ENCODE data around the gene NXF1. TPM values are rescaled to one million over a fixed set of nuclear protein-coding genes. Genes with fewer than 3 reads are reported as not detected.
"Not testable (repeated sequence)": the region's sequence is repeated elsewhere in the genome, so short reads cannot be mapped to it uniquely, and the experiment has no call there.

NXF1 gene
- total and polyA plus RNA-seq, 8 donors = 23.5 to 138 (median 54.9) TPM

DNA sequence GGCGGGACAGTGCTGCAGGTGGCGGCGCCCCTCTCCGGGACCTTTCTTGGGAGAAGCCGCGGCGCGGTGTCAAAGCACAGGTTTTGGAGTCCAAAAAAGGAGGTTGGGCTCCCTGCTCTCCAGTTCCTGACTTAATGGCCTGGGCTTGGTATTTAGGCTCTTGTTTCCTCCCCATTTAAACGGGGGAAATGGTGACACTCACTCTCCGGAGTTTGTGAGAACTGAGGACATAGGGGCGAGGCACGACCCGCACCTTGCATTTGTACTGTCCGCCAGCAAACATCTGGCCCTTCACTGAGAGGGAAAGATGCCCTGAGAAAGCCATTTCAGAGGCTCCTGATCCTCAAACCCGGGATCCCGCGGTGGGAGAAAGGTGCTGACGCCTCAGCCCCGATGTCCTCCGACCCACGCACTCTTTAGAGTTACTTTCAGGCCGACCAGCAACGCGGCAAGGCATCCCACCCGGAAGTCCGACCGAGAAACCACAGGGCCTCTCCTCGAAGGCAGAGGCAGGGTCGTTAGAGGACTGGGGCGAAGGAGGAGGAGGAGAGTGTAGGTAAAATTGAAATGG, 37.0 kb upstream of the NXF1 start:
- Histone ChIP-seq H3K4me3 (peak overlapping the region; percentile 46 to 99 (median 50)), H3K36me3 (peaks cover 0 to 2% (median 0%) of the 10 kb centered on the region in 4 donors), H3K9me3 (no peaks in the 10 kb centered on the region), H3K27ac (peak overlapping the region; percentile 91 to 99 (median 96)), H3K4me1 (peaks cover 18 to 38% (median 30%) of the 10 kb centered on the region in 4 donors), H3K27me3 (no peaks in the 10 kb centered on the region)
- WGBS, 5 donors = 6 to 10% (median 9%) methylated on average over 27 to 30 of the region's 30 CpGs
- DNase-seq = peak; percentile 27 to 69
- intact Hi-C loops (cut with DNase I; ENCODE audit: low total_unique reads) = no loop called here
- no peak for TF ChIP-seq POLR2A (IDR thresholded peaks at IDR 0.05)
- TF ChIP-seq EP300 (IDR thresholded peaks at IDR 0.05) = no peak
- TF ChIP-seq, protein P1, sequence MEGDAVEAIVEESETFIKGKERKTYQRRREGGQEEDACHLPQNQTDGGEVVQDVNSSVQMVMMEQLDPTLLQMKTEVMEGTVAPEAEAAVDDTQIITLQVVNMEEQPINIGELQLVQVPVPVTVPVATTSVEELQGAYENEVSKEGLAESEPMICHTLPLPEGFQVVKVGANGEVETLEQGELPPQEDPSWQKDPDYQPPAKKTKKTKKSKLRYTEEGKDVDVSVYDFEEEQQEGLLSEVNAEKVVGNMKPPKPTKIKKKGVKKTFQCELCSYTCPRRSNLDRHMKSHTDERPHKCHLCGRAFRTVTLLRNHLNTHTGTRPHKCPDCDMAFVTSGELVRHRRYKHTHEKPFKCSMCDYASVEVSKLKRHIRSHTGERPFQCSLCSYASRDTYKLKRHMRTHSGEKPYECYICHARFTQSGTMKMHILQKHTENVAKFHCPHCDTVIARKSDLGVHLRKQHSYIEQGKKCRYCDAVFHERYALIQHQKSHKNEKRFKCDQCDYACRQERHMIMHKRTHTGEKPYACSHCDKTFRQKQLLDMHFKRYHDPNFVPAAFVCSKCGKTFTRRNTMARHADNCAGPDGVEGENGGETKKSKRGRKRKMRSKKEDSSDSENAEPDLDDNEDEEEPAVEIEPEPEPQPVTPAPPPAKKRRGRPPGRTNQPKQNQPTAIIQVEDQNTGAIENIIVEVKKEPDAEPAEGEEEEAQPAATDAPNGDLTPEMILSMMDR (IDR thresholded peaks at IDR 0.05) = no peak
- no peak for TF ChIP-seq POLR2AphosphoS5 (IDR thresholded peaks at IDR 0.05)

DNA sequence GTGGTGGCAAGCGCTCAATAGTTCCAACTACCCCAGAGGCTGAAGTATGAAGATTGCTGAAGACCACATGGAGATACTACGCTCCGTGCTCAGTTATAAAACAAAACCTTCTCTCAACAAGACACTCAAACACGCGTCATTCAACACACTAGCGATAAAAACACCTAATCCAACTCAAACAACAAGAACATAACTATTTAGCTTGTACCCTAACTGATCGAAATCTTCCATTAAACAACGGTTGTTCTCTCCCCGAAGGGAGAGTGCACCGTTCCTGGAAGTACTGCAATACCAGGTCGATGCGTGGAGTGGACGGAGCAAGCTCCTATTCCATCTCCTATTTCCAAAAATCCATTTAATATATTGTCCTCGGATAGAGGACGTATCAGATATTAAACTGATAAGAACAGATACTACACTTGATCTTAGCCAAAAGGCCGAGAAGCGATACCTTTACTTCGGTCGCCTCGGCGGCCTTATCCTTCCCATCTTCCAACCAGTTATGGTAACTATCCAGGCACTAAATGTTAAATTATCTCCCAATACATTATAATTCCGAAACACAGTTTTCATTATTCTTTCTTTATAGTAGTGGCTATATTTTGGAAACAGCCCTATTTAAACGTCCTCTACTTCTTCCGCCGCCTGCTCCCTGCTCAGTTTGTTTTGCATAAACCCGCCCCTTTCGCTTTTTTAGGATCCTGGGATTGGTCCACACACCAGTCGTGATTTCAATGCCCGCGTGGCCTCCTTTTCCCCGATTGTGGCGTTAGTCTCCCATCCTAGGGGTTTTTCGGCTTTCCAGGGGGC, 36.3 kb upstream of the NXF1 start:
- DNase-seq = peak; percentile 83 to 98
- no peaks in the 10 kb centered on the region for H3K27me3 ChIP-seq
- 0 to 1% (median 0%) methylated on average over 33 of the region's 33 CpGs for WGBS, 5 donors
- peak; percentile 98 to 100 (median 100) for TF ChIP-seq POLR2AphosphoS5 (IDR thresholded peaks at IDR 0.05)
- TF ChIP-seq POLR2A (IDR thresholded peaks at IDR 0.05) = peak in 2 of 4 donors; percentile 99 to 100
- peak; percentile 22 for TF ChIP-seq EP300 (IDR thresholded peaks at IDR 0.05)
- TF ChIP-seq, protein P1 (IDR thresholded peaks at IDR 0.05) = peak in 1 of 7 experiments; percentile 12
- peak overlapping the region; percentile 78 to 100 (median 94) for H3K4me3 ChIP-seq
- no peaks in the 10 kb centered on the region for H3K9me3 ChIP-seq
- H3K4me1 ChIP-seq = peaks cover 18 to 40% (median 32%) of the 10 kb centered on the region in 4 donors
- peaks cover 0 to 9% (median 5%) of the 10 kb centered on the region in 4 donors for H3K36me3 ChIP-seq
- H3K27ac ChIP-seq = peak overlapping the region; percentile 96 to 99 (median 99)
- intact Hi-C loops (cut with DNase I; ENCODE audit: low total_unique reads) = no loop called here

DNA sequence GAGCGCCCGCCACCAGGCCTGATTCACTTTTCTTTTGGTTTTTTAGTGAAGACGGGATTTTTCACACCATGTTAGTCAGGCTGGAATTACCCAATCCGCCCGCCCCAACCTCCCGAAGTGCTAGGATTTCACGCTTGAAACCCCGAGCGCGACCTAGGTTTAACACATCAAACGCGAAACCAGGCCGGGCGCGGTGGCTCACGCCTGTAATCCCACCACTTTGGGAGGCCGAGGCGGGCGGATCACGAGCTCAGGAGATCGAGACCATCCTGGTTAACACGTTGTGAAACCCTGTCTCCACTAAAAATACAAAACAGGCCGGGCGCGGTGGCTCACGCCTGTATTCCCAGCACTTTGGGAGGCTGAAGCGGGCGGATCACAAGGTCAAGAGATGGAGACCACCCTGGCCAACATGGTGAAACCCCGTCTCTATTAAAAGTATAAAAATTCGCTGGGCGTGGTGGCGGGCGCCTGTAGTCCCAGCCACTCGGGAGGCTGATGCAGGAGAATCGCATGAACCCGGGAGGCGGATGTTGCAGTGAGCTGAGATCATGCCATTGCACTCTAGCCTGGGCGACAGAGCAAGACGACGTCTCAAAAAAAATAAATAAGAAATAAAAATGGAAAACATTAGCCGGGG, 35.6 kb upstream of the NXF1 start:
- H3K4me3 ChIP-seq = peak overlapping the region; percentile 78 to 100 (median 94)
- H3K27ac ChIP-seq = peak overlapping the region; percentile 96 to 99 (median 99)
- H3K36me3 ChIP-seq = peaks cover 0 to 15% (median 12%) of the 10 kb centered on the region in 4 donors
- intact Hi-C loops (cut with DNase I; ENCODE audit: low total_unique reads); H3K9me3 ChIP-seq; H3K27me3 ChIP-seq: not testable (repeated sequence)
- DNase-seq = peak; percentile 70 to 84
- H3K4me1 ChIP-seq = peaks cover 18 to 42% (median 35%) of the 10 kb centered on the region in 4 donors
- 0 to 1% (median 1%) methylated on average over 38 to 41 of the region's 41 CpGs for WGBS, 5 donors

DNA sequence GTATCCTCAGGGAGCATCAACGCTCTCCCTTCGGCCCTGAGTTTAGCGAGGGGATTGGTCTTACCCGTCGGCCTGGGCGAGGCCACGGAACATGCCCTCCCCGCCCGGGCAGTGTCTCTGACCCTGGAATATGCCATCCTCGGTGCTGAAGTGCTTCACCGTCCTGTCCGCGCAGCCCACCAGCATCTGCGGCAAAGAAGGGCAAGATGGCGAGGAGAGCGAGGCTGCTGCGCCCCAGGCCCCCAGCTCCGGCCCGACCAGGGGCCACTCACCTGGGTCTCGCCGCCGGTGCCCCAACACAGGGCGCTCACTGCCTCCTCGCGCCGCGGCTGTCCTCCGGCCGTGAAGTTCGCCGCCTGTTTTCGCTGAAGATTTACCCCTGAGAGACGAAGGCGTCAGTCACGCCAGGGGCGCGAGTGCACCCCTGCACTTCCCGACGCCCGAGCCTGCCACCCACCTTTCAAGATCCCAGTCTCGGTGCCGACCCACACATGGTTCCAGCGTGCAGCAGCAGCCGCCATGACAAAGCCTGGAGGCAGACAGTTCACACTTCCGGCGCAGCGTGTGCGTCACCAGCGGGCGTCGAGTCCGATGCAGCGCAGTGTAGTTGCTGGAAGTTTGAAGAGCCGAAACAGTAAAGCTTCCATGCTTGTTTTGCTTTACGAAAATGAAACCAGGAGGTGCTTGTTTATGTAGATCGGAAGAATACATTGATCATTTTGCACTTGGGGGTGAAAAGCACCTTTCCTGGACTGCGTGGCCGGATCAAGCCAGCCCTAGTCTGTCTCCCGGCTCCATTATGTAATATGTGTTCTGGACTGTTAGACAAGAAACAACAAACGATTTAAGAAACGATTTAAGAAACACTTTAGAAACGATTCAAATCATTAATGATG, 34.1 kb upstream of the NXF1 start, which contains the start of gene WDR74:
Gene WDR74, minus strand, starts transcription at position 541 of the 896 bp plus-strand sequence. Its CDS starts 20 bp downstream, at position 521.
- peak within 1 kb of the TSS; percentile 78 to 100 (median 94) for H3K4me3 ChIP-seq
- no peaks in the 10 kb centered on the region for H3K27me3 ChIP-seq
- TF ChIP-seq, protein P1 (IDR thresholded peaks at IDR 0.05) = no peak
- TF ChIP-seq POLR2A (IDR thresholded peaks at IDR 0.05) (peak in 2 of 4 donors; percentile 66 to 82), EP300 (IDR thresholded peaks at IDR 0.05) (no peak), POLR2AphosphoS5 (IDR thresholded peaks at IDR 0.05) (peak; percentile 98 to 100 (median 99))
- H3K4me1 ChIP-seq = peaks cover 18 to 48% (median 36%) of the 10 kb centered on the region in 4 donors
- no peaks in the 10 kb centered on the region for H3K9me3 ChIP-seq
- H3K27ac ChIP-seq = peak within 1 kb of the TSS; percentile 96 to 99 (median 99)
- WGBS, 5 donors = 0 to 1% (median 0%) methylated on average over 45 to 62 of the region's 62 CpGs
- peak; percentile 93 to 99 for DNase-seq
- intact Hi-C loops (cut with DNase I; ENCODE audit: low total_unique reads) = loop anchor here (10.0 kb wide), 1 partner anchor 54 kb away; the partner anchor contains the start of gene TMEM179B
- peaks cover 12 to 30% (median 27%) of the 10 kb centered on the region in 4 donors for H3K36me3 ChIP-seq
